ENCODE results near the gene RBBP5.

The RBBP5 gene

DNA sequence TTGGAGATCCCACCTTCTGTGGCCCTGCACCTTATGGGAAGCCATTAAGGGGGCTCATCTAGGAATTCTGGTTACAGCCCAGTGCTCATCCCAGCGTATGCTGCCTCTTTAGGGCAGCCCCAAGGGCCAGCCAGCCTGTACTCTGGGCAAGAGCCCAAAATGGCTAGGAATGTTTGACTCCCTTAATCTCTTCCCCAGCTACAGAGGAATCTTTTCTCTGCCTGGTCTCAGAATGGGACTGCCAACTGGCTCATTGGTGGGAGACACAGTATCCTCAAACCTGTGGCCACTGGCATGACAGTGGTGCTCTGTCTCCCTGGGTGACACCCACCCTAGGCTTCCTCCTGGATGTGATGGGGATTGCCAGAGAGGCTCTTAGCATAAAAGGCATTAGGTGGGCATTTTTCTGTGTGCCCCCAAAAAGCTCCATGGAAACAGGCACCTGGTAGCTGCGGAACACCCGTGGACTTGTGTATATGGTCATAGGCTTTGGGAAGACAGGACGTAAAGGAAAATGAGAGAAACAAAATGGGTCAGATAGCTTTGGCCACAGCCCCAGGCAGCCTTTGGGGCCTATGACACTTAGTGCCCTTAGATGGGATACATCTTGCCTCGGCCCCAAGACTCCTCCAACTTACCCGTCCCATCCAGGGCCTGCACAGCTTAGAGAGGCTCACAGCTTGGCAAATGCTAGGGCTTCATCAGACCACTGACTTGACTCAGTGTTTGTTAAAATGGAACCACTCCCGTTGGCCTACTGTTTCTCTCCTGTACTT lies 44.4 kb downstream of the RBBP5 start:
- H3K9ac ChIP-seq (ENCODE audit: low read length in 5 of 5), result peak overlapping the region in 1 of 5 donors; percentile 28
- no peaks in the 10 kb centered on the region for H3K36me3 ChIP-seq (ENCODE audit: control insufficient read depth in 5 of 5, insufficient read depth in 5 of 5, low read length in 5 of 5)
- H3K4me1 ChIP-seq (ENCODE audit: control insufficient read depth in 5 of 5, insufficient read depth in 5 of 5, low read length in 5 of 5), result peaks cover 0 to 30% (median 22%) of the 10 kb centered on the region in 5 donors
- H3K4me3 ChIP-seq (ENCODE audit: low read depth in 1 of 5, low read length in 5 of 5), result no peak overlapping the region
- H3K9me3 ChIP-seq (ENCODE audit: control insufficient read depth in 5 of 5, low read length in 5 of 5), result no peaks in the 10 kb centered on the region
- H3K27ac ChIP-seq (ENCODE audit: low read depth, low read length), result peak overlapping the region; percentile 57
- no peaks in the 10 kb centered on the region for H3K27me3 ChIP-seq (ENCODE audit: control insufficient read depth in 5 of 5, insufficient read depth in 4 of 5, low read length in 5 of 5)

GRCh38 chr1:205076245-205076761 lies 45.5 kb downstream of the RBBP5 start:
- H3K4me3 ChIP-seq (ENCODE audit: low read depth in 1 of 5, low read length in 5 of 5), result no peak overlapping the region
- H3K27me3 ChIP-seq (ENCODE audit: control insufficient read depth in 5 of 5, insufficient read depth in 4 of 5, low read length in 5 of 5), result no peaks in the 10 kb centered on the region
- peak overlapping the region in 1 of 5 donors; percentile 13 for H3K9ac ChIP-seq (ENCODE audit: low read length in 5 of 5)
- no peaks in the 10 kb centered on the region for H3K36me3 ChIP-seq (ENCODE audit: control insufficient read depth in 5 of 5, insufficient read depth in 5 of 5, low read length in 5 of 5)
- peak overlapping the region; percentile 57 for H3K27ac ChIP-seq (ENCODE audit: low read depth, low read length)
- H3K9me3 ChIP-seq (ENCODE audit: control insufficient read depth in 5 of 5, low read length in 5 of 5), result no peaks in the 10 kb centered on the region
- peaks cover 0 to 29% (median 22%) of the 10 kb centered on the region in 5 donors for H3K4me1 ChIP-seq (ENCODE audit: control insufficient read depth in 5 of 5, insufficient read depth in 5 of 5, low read length in 5 of 5)

GRCh38 chr1:205075642-205076155 lies 46.1 kb downstream of the RBBP5 start:
- Histone ChIP-seq H3K4me1 (ENCODE audit: control insufficient read depth in 5 of 5, insufficient read depth in 5 of 5, low read length in 5 of 5) (peaks cover 0 to 29% (median 22%) of the 10 kb centered on the region in 5 donors), H3K36me3 (ENCODE audit: control insufficient read depth in 5 of 5, insufficient read depth in 5 of 5, low read length in 5 of 5) (no peaks in the 10 kb centered on the region), H3K9me3 (ENCODE audit: control insufficient read depth in 5 of 5, low read length in 5 of 5) (no peaks in the 10 kb centered on the region), H3K27ac (ENCODE audit: low read depth, low read length) (no peak overlapping the region), H3K4me3 (ENCODE audit: low read depth in 1 of 5, low read length in 5 of 5) (no peak overlapping the region), H3K9ac (ENCODE audit: low read length in 5 of 5) (no peak overlapping the region), H3K27me3 (ENCODE audit: control insufficient read depth in 5 of 5, insufficient read depth in 4 of 5, low read length in 5 of 5) (no peaks in the 10 kb centered on the region)

GRCh38 chr1:205074513-205074912 lies 47.3 kb downstream of the RBBP5 start:
- Histone ChIP-seq H3K4me1 (ENCODE audit: control insufficient read depth in 5 of 5, insufficient read depth in 5 of 5, low read length in 5 of 5) (peaks cover 0 to 32% (median 23%) of the 10 kb centered on the region in 5 donors), H3K27me3 (ENCODE audit: control insufficient read depth in 5 of 5, insufficient read depth in 4 of 5, low read length in 5 of 5) (no peaks in the 10 kb centered on the region), H3K27ac (ENCODE audit: low read depth, low read length) (no peak overlapping the region), H3K9me3 (ENCODE audit: control insufficient read depth in 5 of 5, low read length in 5 of 5) (no peaks in the 10 kb centered on the region), H3K9ac (ENCODE audit: low read length in 5 of 5) (no peak overlapping the region), H3K4me3 (ENCODE audit: low read depth in 1 of 5, low read length in 5 of 5) (no peak overlapping the region), H3K36me3 (ENCODE audit: control insufficient read depth in 5 of 5, insufficient read depth in 5 of 5, low read length in 5 of 5) (no peaks in the 10 kb centered on the region)

- Histone ChIP-seq H3K9me3 (ENCODE audit: control insufficient read depth in 5 of 5, low read length in 5 of 5) (no peaks in the 10 kb centered on the region), H3K27ac (ENCODE audit: low read depth, low read length) (no peak overlapping the region), H3K4me3 (ENCODE audit: low read depth in 1 of 5, low read length in 5 of 5) (no peak overlapping the region), H3K9ac (ENCODE audit: low read length in 5 of 5) (no peak overlapping the region), H3K36me3 (ENCODE audit: control insufficient read depth in 5 of 5, insufficient read depth in 5 of 5, low read length in 5 of 5) (no peaks in the 10 kb centered on the region), H3K27me3 (ENCODE audit: control insufficient read depth in 5 of 5, insufficient read depth in 4 of 5, low read length in 5 of 5) (no peaks in the 10 kb centered on the region), H3K4me1 (ENCODE audit: control insufficient read depth in 5 of 5, insufficient read depth in 5 of 5, low read length in 5 of 5) (peaks cover 0 to 36% (median 28%) of the 10 kb centered on the region in 5 donors)
Observed at GRCh38 chr1:205074084-205074483, 47.7 kb downstream of the RBBP5 start.

DNA sequence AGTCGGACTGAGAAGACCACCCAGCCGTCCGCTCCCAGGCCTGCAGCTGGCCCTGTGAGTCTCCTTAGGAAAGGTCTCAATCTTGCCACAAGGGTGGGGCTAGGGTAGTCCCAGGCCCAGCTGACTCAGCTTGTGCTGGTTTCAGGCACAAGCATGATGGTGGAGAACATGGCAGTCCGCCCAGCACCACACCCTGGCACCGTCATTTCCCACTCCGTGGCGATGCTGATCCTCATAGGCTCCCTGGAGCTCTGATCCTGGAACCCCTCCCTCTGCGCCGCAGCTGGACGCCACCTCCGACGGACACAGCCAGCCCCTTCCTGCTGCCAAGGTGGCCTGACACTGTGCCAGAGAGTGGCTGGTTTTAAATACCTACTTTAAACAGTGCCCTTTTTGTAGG lies 48.3 kb downstream of the RBBP5 start:
- Histone ChIP-seq H3K27ac (ENCODE audit: low read depth, low read length) (no peak overlapping the region), H3K9me3 (ENCODE audit: control insufficient read depth in 5 of 5, low read length in 5 of 5) (no peaks in the 10 kb centered on the region), H3K27me3 (ENCODE audit: control insufficient read depth in 5 of 5, insufficient read depth in 4 of 5, low read length in 5 of 5) (no peaks in the 10 kb centered on the region), H3K36me3 (ENCODE audit: control insufficient read depth in 5 of 5, insufficient read depth in 5 of 5, low read length in 5 of 5) (no peaks in the 10 kb centered on the region), H3K9ac (ENCODE audit: low read length in 5 of 5) (no peak overlapping the region), H3K4me1 (ENCODE audit: control insufficient read depth in 5 of 5, insufficient read depth in 5 of 5, low read length in 5 of 5) (peaks cover 0 to 40% (median 33%) of the 10 kb centered on the region in 5 donors), H3K4me3 (ENCODE audit: low read depth in 1 of 5, low read length in 5 of 5) (no peak overlapping the region)

- Histone ChIP-seq H3K9ac (ENCODE audit: low read length in 5 of 5) (no peak overlapping the region), H3K36me3 (ENCODE audit: control insufficient read depth in 5 of 5, insufficient read depth in 5 of 5, low read length in 5 of 5) (no peaks in the 10 kb centered on the region), H3K4me3 (ENCODE audit: low read depth in 1 of 5, low read length in 5 of 5) (no peak overlapping the region), H3K4me1 (ENCODE audit: control insufficient read depth in 5 of 5, insufficient read depth in 5 of 5, low read length in 5 of 5) (peaks cover 0 to 39% (median 31%) of the 10 kb centered on the region in 5 donors), H3K27me3 (ENCODE audit: control insufficient read depth in 5 of 5, insufficient read depth in 4 of 5, low read length in 5 of 5) (no peaks in the 10 kb centered on the region), H3K9me3 (ENCODE audit: control insufficient read depth in 5 of 5, low read length in 5 of 5) (no peaks in the 10 kb centered on the region), H3K27ac (ENCODE audit: low read depth, low read length) (no peak overlapping the region)
Observed at GRCh38 chr1:205072881-205073280, 48.9 kb downstream of the RBBP5 start.

DNA sequence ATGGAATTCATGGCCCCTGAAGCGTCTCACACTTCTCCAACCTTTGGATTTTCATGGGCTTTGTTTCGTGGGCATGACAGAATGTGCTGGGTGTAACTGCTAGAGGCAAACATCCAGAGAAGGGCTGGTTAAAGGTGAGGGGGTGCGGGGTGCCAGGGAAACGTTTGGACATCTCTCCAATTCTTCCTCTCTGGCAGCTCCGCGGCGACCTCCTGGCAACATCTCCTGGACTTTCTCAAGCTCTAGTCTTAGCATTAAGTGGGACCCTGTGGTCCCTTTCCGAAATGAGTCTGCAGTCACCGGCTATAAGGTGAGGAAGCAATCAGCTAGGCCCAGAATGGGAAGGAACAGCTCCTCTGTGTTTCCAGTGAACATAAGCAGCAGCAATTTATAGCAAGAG lies 49.5 kb downstream of the RBBP5 start:
- peaks cover 0 to 33% (median 25%) of the 10 kb centered on the region in 5 donors for H3K4me1 ChIP-seq (ENCODE audit: control insufficient read depth in 5 of 5, insufficient read depth in 5 of 5, low read length in 5 of 5)
- no peaks in the 10 kb centered on the region for H3K27me3 ChIP-seq (ENCODE audit: control insufficient read depth in 5 of 5, insufficient read depth in 4 of 5, low read length in 5 of 5)
- H3K9ac ChIP-seq (ENCODE audit: low read length in 5 of 5), result peak overlapping the region in 1 of 5 donors; percentile 38
- H3K27ac ChIP-seq (ENCODE audit: low read depth, low read length), result no peak overlapping the region
- H3K9me3 ChIP-seq (ENCODE audit: control insufficient read depth in 5 of 5, low read length in 5 of 5), result no peaks in the 10 kb centered on the region
- H3K4me3 ChIP-seq (ENCODE audit: low read depth in 1 of 5, low read length in 5 of 5), result no peak overlapping the region
- H3K36me3 ChIP-seq (ENCODE audit: control insufficient read depth in 5 of 5, insufficient read depth in 5 of 5, low read length in 5 of 5), result no peaks in the 10 kb centered on the region

- Histone ChIP-seq H3K9ac (ENCODE audit: low read length in 5 of 5) (no peak overlapping the region), H3K4me1 (ENCODE audit: control insufficient read depth in 5 of 5, insufficient read depth in 5 of 5, low read length in 5 of 5) (peaks cover 0 to 28% (median 21%) of the 10 kb centered on the region in 5 donors), H3K9me3 (ENCODE audit: control insufficient read depth in 5 of 5, low read length in 5 of 5) (no peaks in the 10 kb centered on the region), H3K4me3 (ENCODE audit: low read depth in 1 of 5, low read length in 5 of 5) (no peak overlapping the region), H3K36me3 (ENCODE audit: control insufficient read depth in 5 of 5, insufficient read depth in 5 of 5, low read length in 5 of 5) (no peaks in the 10 kb centered on the region), H3K27me3 (ENCODE audit: control insufficient read depth in 5 of 5, insufficient read depth in 4 of 5, low read length in 5 of 5) (no peaks in the 10 kb centered on the region), H3K27ac (ENCODE audit: low read depth, low read length) (no peak overlapping the region)
Observed at GRCh38 chr1:205071801-205072200, 50.0 kb downstream of the RBBP5 start.

DNA sequence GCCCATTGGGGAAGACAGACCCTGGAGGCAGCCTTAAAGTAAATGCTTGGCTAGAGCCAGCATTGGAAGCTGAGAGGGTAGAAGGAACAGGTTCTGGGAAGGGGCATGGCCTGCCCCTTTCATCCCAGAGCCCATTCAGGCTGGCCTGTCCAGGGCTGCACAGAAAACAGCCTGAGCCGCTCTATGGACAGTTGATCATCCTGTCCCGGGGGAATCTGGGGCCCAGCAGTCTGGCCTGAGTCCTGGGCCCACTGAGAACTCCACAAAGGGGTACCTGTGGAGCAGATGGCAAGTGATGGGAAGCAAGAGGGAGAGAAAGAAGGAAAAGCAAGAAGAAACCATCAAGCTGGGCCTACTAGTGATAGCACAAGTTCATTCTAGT lies 50.8 kb downstream of the RBBP5 start:
- Histone ChIP-seq H3K9me3 (ENCODE audit: control insufficient read depth in 5 of 5, low read length in 5 of 5) (no peaks in the 10 kb centered on the region), H3K36me3 (ENCODE audit: control insufficient read depth in 5 of 5, insufficient read depth in 5 of 5, low read length in 5 of 5) (no peaks in the 10 kb centered on the region), H3K9ac (ENCODE audit: low read length in 5 of 5) (no peak overlapping the region), H3K27ac (ENCODE audit: low read depth, low read length) (no peak overlapping the region), H3K4me3 (ENCODE audit: low read depth in 1 of 5, low read length in 5 of 5) (no peak overlapping the region), H3K27me3 (ENCODE audit: control insufficient read depth in 5 of 5, insufficient read depth in 4 of 5, low read length in 5 of 5) (no peaks in the 10 kb centered on the region), H3K4me1 (ENCODE audit: control insufficient read depth in 5 of 5, insufficient read depth in 5 of 5, low read length in 5 of 5) (peaks cover 0 to 24% (median 14%) of the 10 kb centered on the region in 5 donors)
